Measurements from ENCODE around the gene SEPTIN8. TPM values are rescaled to one million over a fixed set of nuclear protein-coding genes. Genes with fewer than 3 reads are reported as not detected.
A peak's percentile ranks its signal among the peaks of the same experiment; 100 is the strongest.

The SEPTIN8 gene
- total and polyA plus RNA-seq, 12 donors: 11.3 to 41.8 (median 30.4) TPM

DNA sequence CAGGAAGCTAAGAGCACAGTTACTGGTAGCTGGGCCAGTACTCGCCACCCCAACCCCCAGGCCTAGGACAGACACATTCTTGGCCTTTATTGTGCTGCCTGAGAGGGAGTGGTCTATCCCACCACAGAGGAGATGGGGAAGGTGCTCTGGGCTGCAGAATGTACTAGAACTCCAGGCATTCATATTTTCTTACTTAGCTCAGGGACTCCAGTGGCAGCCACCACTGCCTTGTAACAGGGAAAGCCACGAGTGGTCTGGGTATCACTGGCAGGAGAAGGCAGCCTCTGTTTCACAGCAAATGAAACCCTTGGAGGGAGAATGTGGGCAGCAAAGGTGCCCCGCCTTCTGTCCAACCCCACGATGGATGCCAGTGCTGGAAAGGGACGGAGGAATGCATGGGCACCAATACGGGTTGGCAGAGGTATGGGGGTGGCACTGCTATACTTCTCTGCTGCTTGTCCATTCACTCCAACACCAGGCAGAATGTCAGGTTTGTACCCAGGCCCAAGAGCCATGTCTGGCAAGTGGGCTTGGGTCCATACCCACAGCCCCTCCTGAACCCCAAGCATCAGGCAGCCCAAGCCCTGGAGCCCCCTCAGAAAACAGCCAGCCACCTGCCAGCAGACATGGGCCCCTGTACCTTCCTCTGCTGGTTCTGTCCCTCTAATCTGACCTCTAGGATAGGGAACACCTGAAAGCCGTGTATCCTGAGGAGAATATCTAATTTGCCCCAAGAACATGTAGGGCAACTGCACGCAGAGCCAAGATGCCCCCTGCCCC is 4.6 kb downstream of the SEPTIN8 start:
- Histone ChIP-seq H3K9me3 (no peaks in the 10 kb centered on the region), H3K36me3 (no peaks in the 10 kb centered on the region), H3K4me1 (peaks cover 18 to 86% (median 72%) of the 10 kb centered on the region in 9 donors), H3K27me3 (peaks cover 0 to 8% (median 0%) of the 10 kb centered on the region in 7 donors), H3K4me3 (no peak overlapping the region), H3K27ac (peak overlapping the region in 9 of 10 donors; percentile 13 to 91 (median 69))
- ATAC-seq (peak in 1 of 8 donors; percentile 33), DNase-seq (no peak)
- TF ChIP-seq, protein P1, sequence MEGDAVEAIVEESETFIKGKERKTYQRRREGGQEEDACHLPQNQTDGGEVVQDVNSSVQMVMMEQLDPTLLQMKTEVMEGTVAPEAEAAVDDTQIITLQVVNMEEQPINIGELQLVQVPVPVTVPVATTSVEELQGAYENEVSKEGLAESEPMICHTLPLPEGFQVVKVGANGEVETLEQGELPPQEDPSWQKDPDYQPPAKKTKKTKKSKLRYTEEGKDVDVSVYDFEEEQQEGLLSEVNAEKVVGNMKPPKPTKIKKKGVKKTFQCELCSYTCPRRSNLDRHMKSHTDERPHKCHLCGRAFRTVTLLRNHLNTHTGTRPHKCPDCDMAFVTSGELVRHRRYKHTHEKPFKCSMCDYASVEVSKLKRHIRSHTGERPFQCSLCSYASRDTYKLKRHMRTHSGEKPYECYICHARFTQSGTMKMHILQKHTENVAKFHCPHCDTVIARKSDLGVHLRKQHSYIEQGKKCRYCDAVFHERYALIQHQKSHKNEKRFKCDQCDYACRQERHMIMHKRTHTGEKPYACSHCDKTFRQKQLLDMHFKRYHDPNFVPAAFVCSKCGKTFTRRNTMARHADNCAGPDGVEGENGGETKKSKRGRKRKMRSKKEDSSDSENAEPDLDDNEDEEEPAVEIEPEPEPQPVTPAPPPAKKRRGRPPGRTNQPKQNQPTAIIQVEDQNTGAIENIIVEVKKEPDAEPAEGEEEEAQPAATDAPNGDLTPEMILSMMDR (IDR thresholded peaks at IDR 0.05): no peak
- intact Hi-C loops (cut with DNase I): loop anchor here in 1 of 10 donors (5.0 kb wide), 2 partner anchors 35 to 45 kb away; partner anchors contain the start of gene KIF3A
- 47 to 77% methylated on average over 8 of the region's 8 CpGs for WGBS, 2 donors

DNA sequence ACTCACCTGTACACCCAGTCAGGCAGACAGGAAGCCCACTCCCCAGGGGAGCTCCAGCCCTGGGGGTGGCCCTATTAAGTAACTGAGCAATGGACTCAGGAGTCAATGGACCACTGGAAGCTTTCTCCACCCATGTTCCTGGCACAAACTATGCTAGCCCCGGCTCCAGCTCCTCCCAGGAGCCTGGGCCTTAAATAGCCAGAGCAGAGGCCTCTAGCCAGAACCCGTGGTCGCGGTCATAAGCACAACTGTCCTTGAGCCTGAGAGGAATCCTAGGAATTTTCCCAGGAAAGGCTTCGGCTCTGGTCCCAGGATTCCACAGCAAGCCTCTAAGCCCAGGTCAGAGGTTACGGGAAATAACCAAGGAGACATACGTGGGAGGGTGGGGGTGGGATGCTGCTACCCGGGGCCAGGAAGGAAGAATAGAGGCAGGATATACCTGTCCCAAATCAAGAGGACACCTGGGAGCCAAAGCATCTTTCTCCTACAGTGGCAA is 5.5 kb downstream of the SEPTIN8 start:
- peaks cover 25 to 96% (median 81%) of the 10 kb centered on the region in 9 donors for H3K4me1 ChIP-seq
- no peak overlapping the region for H3K4me3 ChIP-seq

DNA sequence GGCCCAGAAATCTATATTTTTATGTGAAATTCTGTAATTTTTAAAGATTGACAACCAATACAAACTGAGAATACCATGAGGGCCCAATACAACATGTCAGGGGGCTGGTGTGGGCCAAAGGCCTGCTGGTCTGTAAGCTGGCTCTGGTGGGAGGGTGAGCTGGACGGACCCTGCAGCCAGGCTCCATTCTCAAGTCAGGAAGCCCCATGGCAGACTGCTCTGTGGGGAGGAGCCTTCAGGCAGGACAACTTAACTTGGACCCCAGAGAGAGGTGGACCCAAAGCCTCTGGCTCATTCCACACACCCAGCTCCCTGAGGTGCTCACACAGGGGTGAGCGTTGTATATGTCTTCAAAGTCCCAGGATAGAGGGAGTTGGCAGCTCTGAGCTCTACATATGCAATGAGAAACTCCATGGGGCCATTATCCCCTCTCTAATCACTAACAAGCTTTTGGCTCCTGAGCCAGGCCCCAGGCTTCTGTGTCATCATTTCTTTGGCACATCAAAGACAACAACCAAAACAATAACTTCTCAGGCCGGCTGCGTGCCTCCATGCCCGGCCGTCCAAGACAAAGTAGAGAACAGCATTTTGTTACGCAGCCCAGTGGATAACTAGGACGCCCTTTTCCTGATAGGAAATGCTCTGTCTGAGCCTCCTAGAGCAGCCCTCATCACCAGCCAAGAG is 6.4 kb downstream of the SEPTIN8 start:
- DNase-seq: no peak
- TF ChIP-seq, protein P1 (IDR thresholded peaks at IDR 0.05): no peak
- no peak overlapping the region for H3K4me3 ChIP-seq
- H3K9me3 ChIP-seq: no peaks in the 10 kb centered on the region
- 69 to 72% methylated on average over 8 of the region's 8 CpGs for WGBS, 2 donors
- no peaks in the 10 kb centered on the region for H3K36me3 ChIP-seq
- intact Hi-C loops (cut with DNase I): loop anchor here in 1 of 10 donors (5.0 kb wide), 2 partner anchors 33 to 47 kb away; partner anchors contain the start of gene KIF3A
- peaks cover 27 to 96% (median 83%) of the 10 kb centered on the region in 9 donors for H3K4me1 ChIP-seq
- ATAC-seq: peak in 2 of 8 donors; percentile 12 to 27
- peak overlapping the region in 9 of 10 donors; percentile 13 to 91 (median 74) for H3K27ac ChIP-seq
- H3K27me3 ChIP-seq: peaks cover 0 to 2% (median 0%) of the 10 kb centered on the region in 7 donors

More for the DNA sequence above, 5.5 kb downstream of the SEPTIN8 start:
- DNase-seq (peak; percentile 43 to 63), ATAC-seq (peak; percentile 42 to 72 (median 58))
- WGBS, 2 donors: 18 to 19% methylated on average over 8 of the region's 8 CpGs
- intact Hi-C loops (cut with DNase I): loop anchor here in 1 of 10 donors (5.0 kb wide), 2 partner anchors 34 to 46 kb away; partner anchors contain the start of gene KIF3A
- TF ChIP-seq, protein P1 (IDR thresholded peaks at IDR 0.05): no peak
- H3K27me3 ChIP-seq: peaks cover 0 to 5% (median 0%) of the 10 kb centered on the region in 7 donors
- H3K27ac ChIP-seq: peak overlapping the region in 9 of 10 donors; percentile 13 to 91 (median 74)
- no peaks in the 10 kb centered on the region for H3K36me3 ChIP-seq
- no peaks in the 10 kb centered on the region for H3K9me3 ChIP-seq

DNA sequence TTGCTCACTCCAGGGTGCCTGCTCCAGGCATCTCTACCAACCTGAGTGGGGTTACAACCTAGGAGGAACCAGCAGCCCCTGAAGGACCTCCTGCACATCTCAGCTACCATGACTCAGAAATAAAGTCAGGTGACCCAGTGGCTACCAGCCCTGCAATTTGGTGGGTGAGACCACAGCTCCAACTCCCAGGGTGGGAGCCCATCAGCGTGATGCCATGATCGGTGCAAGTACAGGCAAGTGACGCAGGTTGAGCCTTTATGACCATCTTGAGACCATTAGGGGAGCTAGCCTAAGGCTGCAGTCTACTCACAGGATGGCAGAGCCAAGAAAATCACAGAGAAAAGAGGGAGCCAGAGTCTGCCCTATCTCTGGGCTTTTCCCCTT is 8.6 kb downstream of the SEPTIN8 start:
- no peaks in the 10 kb centered on the region for H3K27me3 ChIP-seq
- 97 to 100% methylated on average over 3 of the region's 3 CpGs for WGBS, 2 donors
- no peak for DNase-seq
- H3K9me3 ChIP-seq: no peaks in the 10 kb centered on the region
- intact Hi-C loops (cut with DNase I): no loop called here
- H3K27ac ChIP-seq: peak overlapping the region in 2 of 10 donors; percentile 37 to 51
- H3K4me1 ChIP-seq: peaks cover 24 to 84% (median 66%) of the 10 kb centered on the region in 9 donors
- no peak overlapping the region for H3K4me3 ChIP-seq
- TF ChIP-seq, protein P1 (IDR thresholded peaks at IDR 0.05): no peak
- no peak for ATAC-seq
- peaks cover 0 to 20% (median 16%) of the 10 kb centered on the region in 9 donors for H3K36me3 ChIP-seq

Data from heart right ventricle (tissue), 16 donors.